NT2/D1 (cell line): ENCODE measurements around the gene CPLANE2.
"Not testable (repeated sequence)": the region's sequence is repeated elsewhere in the genome, so short reads cannot be mapped to it uniquely, and the experiment has no call there.

Experiments
- DNase-seq: peaks from one replicate; pipeline ENCODE4 v3.0.0-alpha.2; 2011; ENCODE audit warnings: low read depth, low spot score
- H3K27me3 ChIP-seq: 2 replicates; pipeline ENCODE4 v1.6.0; 2011; ENCODE audit warnings: mild to moderate bottlenecking; ENCODE audit not compliant: insufficient read length, insufficient read depth
- H3K36me3 ChIP-seq: 2 replicates; pipeline ENCODE4 v1.6.1; 2011; ENCODE audit warnings: mild to moderate bottlenecking, low read length, mixed read lengths; ENCODE audit not compliant: insufficient read depth, insufficient read length
- H3K4me1 ChIP-seq: 2 replicates; pipeline ENCODE4 v1.5.1; 2011; ENCODE audit not compliant: insufficient read depth, insufficient read length
- H3K4me3 ChIP-seq: 2 replicates; pipeline ENCODE4 v1.5.1; 2011; ENCODE audit warnings: low read depth; ENCODE audit not compliant: insufficient read length
- H3K9ac ChIP-seq: 2 replicates; pipeline ENCODE4 v1.6.0; 2011; ENCODE audit warnings: low read depth; ENCODE audit not compliant: insufficient read length
- H3K9me3 ChIP-seq: 2 replicates; pipeline ENCODE4 v1.5.1; 2011; ENCODE audit warnings: mild to moderate bottlenecking, low read length; ENCODE audit not compliant: insufficient read depth
- SUZ12 ChIP-seq: IDR thresholded peaks from 2 replicates; pipeline ENCODE4 v1.6.1; 2011; ENCODE audit not compliant: insufficient read length, insufficient read depth; ENCODE audit errors: extremely low read depth
- YY1 ChIP-seq: IDR thresholded peaks from 2 replicates; pipeline ENCODE4 v1.6.1; 2011; ENCODE audit not compliant: insufficient read length, insufficient read depth
- ZNF274 ChIP-seq: IDR thresholded peaks from 2 replicates; pipeline ENCODE4 v1.6.1; 2011; ENCODE audit warnings: mild to moderate bottlenecking, low read depth, low read length

The CPLANE2 gene

GRCh38 chr1:16266411-16267118, 29.6 kb upstream of the CPLANE2 start:
- Histone ChIP-seq H3K4me1 (no peaks in the 10 kb centered on the region), H3K27me3 (no peaks in the 10 kb centered on the region), H3K9me3 (no peaks in the 10 kb centered on the region), H3K4me3 (no peak overlapping the region), H3K36me3 (no peaks in the 10 kb centered on the region), H3K9ac (no peak overlapping the region)
- TF ChIP-seq SUZ12 (no peak), ZNF274 (no peak), YY1 (no peak)
- no peak for DNase-seq

- H3K4me3 ChIP-seq, result no peak overlapping the region
- no peaks in the 10 kb centered on the region for H3K9me3 ChIP-seq
- no peak for TF ChIP-seq ZNF274
- no peak for TF ChIP-seq YY1
- TF ChIP-seq SUZ12, result no peak
- no peak overlapping the region for H3K9ac ChIP-seq
- H3K27me3 ChIP-seq, result no peaks in the 10 kb centered on the region
- no peaks in the 10 kb centered on the region for H3K36me3 ChIP-seq
- no peak for DNase-seq
- no peaks in the 10 kb centered on the region for H3K4me1 ChIP-seq
Observed at GRCh38 chr1:16262067-16262466, 25.1 kb upstream of the CPLANE2 start.

GRCh38 chr1:16260814-16261213, 23.8 kb upstream of the CPLANE2 start:
- H3K27me3 ChIP-seq, result no peaks in the 10 kb centered on the region
- TF ChIP-seq SUZ12 (no peak), YY1 (no peak), ZNF274 (no peak)

GRCh38 chr1:16258591-16259135, 21.7 kb upstream of the CPLANE2 start:
- TF ChIP-seq SUZ12, result no peak
- no peak for TF ChIP-seq ZNF274
- TF ChIP-seq YY1, result no peak
- no peak for DNase-seq
- peaks cover 28% of the 10 kb centered on the region for H3K36me3 ChIP-seq

More at GRCh38 chr1:16260814-16261213, 23.8 kb upstream of the CPLANE2 start:
- no peaks in the 10 kb centered on the region for H3K9me3 ChIP-seq
- no peak for DNase-seq
- no peaks in the 10 kb centered on the region for H3K4me1 ChIP-seq
- H3K4me3 ChIP-seq, result no peak overlapping the region
- H3K9ac ChIP-seq, result no peak overlapping the region
- peaks cover 7% of the 10 kb centered on the region for H3K36me3 ChIP-seq

GRCh38 chr1:16257968-16258367, 21.0 kb upstream of the CPLANE2 start:
- Histone ChIP-seq H3K4me3 (no peak overlapping the region), H3K36me3 (peaks cover 35% of the 10 kb centered on the region), H3K9me3 (no peaks in the 10 kb centered on the region), H3K4me1 (no peaks in the 10 kb centered on the region), H3K27me3 (no peaks in the 10 kb centered on the region), H3K9ac (no peak overlapping the region)
- no peak for DNase-seq
- TF ChIP-seq SUZ12 (no peak), YY1 (no peak), ZNF274 (no peak)

More at GRCh38 chr1:16258591-16259135, 21.7 kb upstream of the CPLANE2 start:
- H3K9me3 ChIP-seq, result no peaks in the 10 kb centered on the region
- H3K27me3 ChIP-seq, result no peaks in the 10 kb centered on the region
- no peak overlapping the region for H3K4me3 ChIP-seq
- H3K4me1 ChIP-seq, result no peaks in the 10 kb centered on the region
- no peak overlapping the region for H3K9ac ChIP-seq

DNA sequence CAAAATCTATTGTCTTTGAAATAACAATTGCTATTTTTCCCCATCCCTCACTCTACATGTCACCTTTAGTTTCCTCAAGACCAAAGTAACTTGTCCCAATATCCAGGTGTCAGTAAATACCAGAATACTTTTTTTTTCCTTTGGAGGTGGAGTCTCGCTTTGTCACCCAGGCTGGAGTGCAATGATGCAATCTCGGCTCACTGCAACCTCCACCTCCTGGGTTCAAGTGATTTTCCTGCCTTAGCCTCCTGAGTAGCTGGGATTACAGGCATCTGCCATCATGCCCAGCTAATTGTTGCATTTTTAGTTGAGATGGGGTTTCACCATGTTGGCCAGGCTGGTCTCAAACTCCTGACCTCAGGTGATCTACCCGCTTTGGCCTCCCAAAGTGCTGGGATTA, 20.6 kb upstream of the CPLANE2 start:
- DNase-seq, H3K4me1 ChIP-seq, H3K9me3 ChIP-seq, H3K9ac ChIP-seq, H3K27me3 ChIP-seq, H3K4me3 ChIP-seq: not testable (repeated sequence)
- peaks cover 36% of the 10 kb centered on the region for H3K36me3 ChIP-seq

- Histone ChIP-seq H3K9me3 (no peaks in the 10 kb centered on the region), H3K4me3 (no peak overlapping the region), H3K27me3 (no peaks in the 10 kb centered on the region), H3K36me3 (peaks cover 45% of the 10 kb centered on the region), H3K4me1 (no peaks in the 10 kb centered on the region), H3K9ac (no peak overlapping the region)
- TF ChIP-seq ZNF274, result no peak
- no peak for TF ChIP-seq YY1
- TF ChIP-seq SUZ12, result no peak
- DNase-seq, result no peak
Observed at GRCh38 chr1:16256478-16256877, 19.5 kb upstream of the CPLANE2 start.
